Measurements from ENCODE around the gene RHBDF1.

RHBDF1 gene

DNA sequence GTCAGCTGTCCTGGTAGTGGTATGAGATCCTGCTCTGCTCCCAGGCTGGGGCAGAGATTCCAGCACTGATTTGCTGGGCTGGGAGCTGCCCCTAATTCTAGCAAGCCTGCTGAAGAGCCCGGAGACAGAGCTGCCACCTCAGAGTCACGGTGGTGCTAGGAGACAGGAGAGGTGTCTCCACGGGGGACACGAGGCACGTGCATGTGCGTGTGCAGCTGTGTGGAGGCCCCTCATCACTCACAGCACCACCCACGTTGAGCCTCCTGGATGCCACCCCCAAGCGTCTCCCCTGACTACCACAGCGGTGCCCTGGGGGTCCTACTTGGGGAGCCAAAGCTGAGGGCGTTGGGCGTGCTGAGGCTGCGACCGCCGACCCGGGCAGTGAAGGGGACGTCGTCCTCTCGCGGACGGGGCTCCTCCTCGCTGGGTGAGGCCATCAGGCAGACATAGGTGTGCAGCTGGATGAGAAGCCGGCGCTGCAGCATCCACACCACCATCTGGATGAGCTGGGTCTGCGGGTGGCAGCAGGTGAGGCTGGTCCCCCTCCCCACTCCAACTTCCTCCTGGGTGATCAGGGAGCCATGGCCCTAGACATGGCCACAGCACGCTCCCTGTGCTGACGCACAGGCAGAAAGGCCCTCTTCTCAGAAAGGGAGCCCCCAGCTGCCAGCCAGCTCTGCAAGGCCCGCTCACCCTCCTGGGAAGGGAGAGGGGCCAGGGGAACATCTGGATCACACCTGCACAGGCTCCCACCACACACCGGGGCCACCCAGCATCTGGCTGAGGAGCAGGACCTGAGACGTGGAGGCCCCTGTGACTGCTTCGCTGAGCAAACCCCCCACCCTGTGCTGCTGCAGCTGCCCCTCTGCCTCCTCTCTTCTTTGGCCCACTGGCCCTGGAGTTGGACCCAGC, 17.2 kb upstream of the RHBDF1 start:
- Histone ChIP-seq H3K36me3 (ENCODE audit: control insufficient read depth in 1 of 2, insufficient read depth in 2 of 2, low read length in 2 of 2) (peaks cover 18 to 47% of the 10 kb centered on the region in 2 donors), H3K4me3 (ENCODE audit: low read depth in 1 of 2, low read length in 2 of 2) (no peak overlapping the region), H3K27ac (ENCODE audit: low read length) (no peak overlapping the region), H3K9me3 (ENCODE audit: control insufficient read depth in 1 of 2, low read length in 2 of 2) (no peaks in the 10 kb centered on the region), H3K4me1 (ENCODE audit: control insufficient read depth in 1 of 2, insufficient read depth in 2 of 2, low read length in 2 of 2) (peaks cover 5 to 14% of the 10 kb centered on the region in 2 donors), H3K27me3 (ENCODE audit: low read depth, low read length) (no peaks in the 10 kb centered on the region)

DNA sequence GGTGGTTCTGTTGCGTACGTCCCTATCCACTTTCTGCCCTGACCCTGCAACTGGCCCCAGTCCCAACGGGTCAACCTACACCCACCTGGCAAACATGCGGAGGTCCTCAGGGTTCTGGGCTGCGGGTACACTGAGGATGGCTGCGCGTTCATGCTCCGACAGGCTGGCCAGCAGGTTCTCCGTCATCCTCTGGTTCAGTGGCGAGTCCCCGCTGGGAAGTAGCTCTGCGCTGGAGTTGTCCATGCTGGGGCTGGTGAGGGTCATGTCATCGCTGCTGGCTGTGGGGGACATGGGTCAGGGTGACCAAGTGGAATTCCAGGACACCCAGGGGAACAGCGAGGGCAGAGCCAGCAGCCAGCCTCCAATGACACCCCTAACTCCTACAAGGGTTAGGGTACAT, 16.2 kb upstream of the RHBDF1 start:
- Histone ChIP-seq H3K4me3 (ENCODE audit: low read depth in 1 of 2, low read length in 2 of 2) (no peak overlapping the region), H3K27ac (ENCODE audit: low read length) (no peak overlapping the region), H3K36me3 (ENCODE audit: control insufficient read depth in 1 of 2, insufficient read depth in 2 of 2, low read length in 2 of 2) (peaks cover 18 to 47% of the 10 kb centered on the region in 2 donors), H3K27me3 (ENCODE audit: low read depth, low read length) (no peaks in the 10 kb centered on the region), H3K9me3 (ENCODE audit: control insufficient read depth in 1 of 2, low read length in 2 of 2) (no peaks in the 10 kb centered on the region), H3K4me1 (ENCODE audit: control insufficient read depth in 1 of 2, insufficient read depth in 2 of 2, low read length in 2 of 2) (peaks cover 7 to 21% of the 10 kb centered on the region in 2 donors)

DNA sequence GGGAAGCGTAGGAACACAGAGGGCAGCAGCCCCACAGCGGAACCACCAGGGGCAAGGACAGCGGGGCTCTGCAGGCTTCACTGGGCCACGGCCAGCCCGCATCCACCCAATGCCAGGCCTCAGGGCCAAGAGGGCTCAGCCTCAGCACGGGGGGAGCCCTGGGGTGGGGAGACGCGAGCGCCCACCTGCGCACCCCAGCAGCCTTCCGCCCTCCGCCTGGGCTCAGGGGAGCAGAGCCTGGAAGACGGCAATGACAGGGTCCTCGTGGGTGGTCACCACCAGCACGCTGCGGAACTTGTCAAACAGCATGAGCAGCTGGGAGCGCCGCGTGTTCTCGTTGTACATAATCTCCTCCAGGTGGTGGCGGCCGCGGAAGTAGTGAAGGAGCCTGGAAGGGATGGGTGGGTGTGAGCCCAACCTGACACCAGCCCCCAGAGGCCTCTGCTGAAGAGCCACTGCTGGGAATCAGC, 14.1 kb upstream of the RHBDF1 start:
- no peaks in the 10 kb centered on the region for H3K9me3 ChIP-seq (ENCODE audit: control insufficient read depth in 1 of 2, low read length in 2 of 2)
- H3K4me1 ChIP-seq (ENCODE audit: control insufficient read depth in 1 of 2, insufficient read depth in 2 of 2, low read length in 2 of 2) = peaks cover 7 to 18% of the 10 kb centered on the region in 2 donors
- H3K27me3 ChIP-seq (ENCODE audit: low read depth, low read length) = no peaks in the 10 kb centered on the region
- H3K4me3 ChIP-seq (ENCODE audit: low read depth in 1 of 2, low read length in 2 of 2) = no peak overlapping the region
- H3K36me3 ChIP-seq (ENCODE audit: control insufficient read depth in 1 of 2, insufficient read depth in 2 of 2, low read length in 2 of 2) = peaks cover 13 to 41% of the 10 kb centered on the region in 2 donors
- H3K27ac ChIP-seq (ENCODE audit: low read length) = no peak overlapping the region

DNA sequence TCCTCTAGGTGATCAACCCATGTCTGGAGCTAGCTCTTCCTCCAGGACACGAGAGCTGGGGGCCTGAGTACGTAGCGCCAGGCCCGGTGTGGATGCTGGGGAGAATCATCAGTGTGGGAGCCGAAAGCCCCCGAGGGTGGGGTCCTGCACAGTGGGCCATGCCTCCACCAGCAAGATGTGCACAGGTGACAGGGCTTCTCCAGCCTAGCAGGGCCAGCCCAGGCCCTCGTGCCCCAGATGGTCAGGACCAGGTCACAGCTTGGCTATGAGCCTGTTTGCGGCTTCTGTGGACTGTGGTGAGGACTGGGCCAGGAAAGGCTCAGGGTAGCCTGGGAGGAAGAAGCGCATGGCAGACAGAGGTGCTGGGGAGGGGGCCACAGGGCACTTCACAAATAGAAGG, 13.4 kb upstream of the RHBDF1 start:
- Histone ChIP-seq H3K4me1 (ENCODE audit: control insufficient read depth in 1 of 2, insufficient read depth in 2 of 2, low read length in 2 of 2) (peaks cover 7 to 18% of the 10 kb centered on the region in 2 donors), H3K27me3 (ENCODE audit: low read depth, low read length) (no peaks in the 10 kb centered on the region), H3K36me3 (ENCODE audit: control insufficient read depth in 1 of 2, insufficient read depth in 2 of 2, low read length in 2 of 2) (peaks cover 13 to 43% of the 10 kb centered on the region in 2 donors), H3K27ac (ENCODE audit: low read length) (no peak overlapping the region), H3K9me3 (ENCODE audit: control insufficient read depth in 1 of 2, low read length in 2 of 2) (no peaks in the 10 kb centered on the region), H3K4me3 (ENCODE audit: low read depth in 1 of 2, low read length in 2 of 2) (no peak overlapping the region)

DNA sequence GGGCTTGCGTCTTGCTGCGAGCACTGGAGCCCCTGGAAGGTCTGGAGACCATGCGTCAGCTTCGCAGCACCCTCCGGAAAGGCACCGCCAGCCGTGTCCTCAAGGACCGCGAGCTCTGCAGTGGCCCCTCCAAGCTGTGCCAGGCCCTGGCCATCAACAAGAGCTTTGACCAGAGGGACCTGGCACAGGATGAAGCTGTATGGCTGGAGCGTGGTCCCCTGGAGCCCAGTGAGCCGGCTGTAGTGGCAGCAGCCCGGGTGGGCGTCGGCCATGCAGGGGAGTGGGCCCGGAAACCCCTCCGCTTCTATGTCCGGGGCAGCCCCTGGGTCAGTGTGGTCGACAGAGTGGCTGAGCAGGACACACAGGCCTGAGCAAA, 13.0 kb upstream of the RHBDF1 start:
- Histone ChIP-seq H3K4me1 (ENCODE audit: control insufficient read depth in 1 of 2, insufficient read depth in 2 of 2, low read length in 2 of 2) (peaks cover 7 to 18% of the 10 kb centered on the region in 2 donors), H3K27ac (ENCODE audit: low read length) (no peak overlapping the region), H3K27me3 (ENCODE audit: low read depth, low read length) (no peaks in the 10 kb centered on the region), H3K36me3 (ENCODE audit: control insufficient read depth in 1 of 2, insufficient read depth in 2 of 2, low read length in 2 of 2) (peaks cover 13 to 44% of the 10 kb centered on the region in 2 donors), H3K4me3 (ENCODE audit: low read depth in 1 of 2, low read length in 2 of 2) (no peak overlapping the region), H3K9me3 (ENCODE audit: control insufficient read depth in 1 of 2, low read length in 2 of 2) (no peaks in the 10 kb centered on the region)

DNA sequence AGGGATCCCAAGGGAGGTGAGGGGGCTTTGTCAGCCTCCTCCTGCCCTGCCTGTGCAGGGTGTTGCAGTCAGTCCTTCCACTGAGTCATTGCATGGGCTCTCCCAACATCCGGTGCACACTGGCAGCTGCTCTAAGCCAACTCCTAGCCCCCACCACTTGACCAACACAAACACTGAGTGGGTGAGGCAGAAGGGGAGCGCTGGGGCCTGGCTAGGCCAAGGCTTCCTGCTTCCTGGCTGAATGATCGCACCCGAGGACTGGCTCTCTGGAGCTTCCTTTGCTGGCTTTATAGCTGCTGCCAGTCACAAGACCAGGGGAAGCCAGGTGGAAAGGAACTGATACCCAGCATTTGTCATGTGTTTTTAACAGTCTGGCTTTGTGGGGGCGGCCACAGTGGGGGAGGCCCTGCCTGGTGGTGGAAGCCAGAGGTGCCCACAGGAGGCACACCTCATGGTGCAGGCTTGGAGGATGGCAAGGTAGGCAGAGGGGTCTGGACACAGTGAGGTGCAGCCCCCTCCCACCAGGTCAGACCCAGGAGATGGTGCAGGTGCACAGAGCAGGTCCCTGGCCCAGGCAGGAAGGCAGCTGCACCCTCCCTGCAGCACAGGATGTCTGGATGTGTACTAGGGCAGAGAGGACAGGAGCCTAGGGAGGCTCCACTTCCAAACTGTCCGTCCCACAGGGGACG, 12.4 kb upstream of the RHBDF1 start:
- H3K27me3 ChIP-seq (ENCODE audit: low read depth, low read length) = no peaks in the 10 kb centered on the region
- H3K27ac ChIP-seq (ENCODE audit: low read length) = peak overlapping the region; percentile 23
- peaks cover 7 to 18% of the 10 kb centered on the region in 2 donors for H3K4me1 ChIP-seq (ENCODE audit: control insufficient read depth in 1 of 2, insufficient read depth in 2 of 2, low read length in 2 of 2)
- peaks cover 13 to 43% of the 10 kb centered on the region in 2 donors for H3K36me3 ChIP-seq (ENCODE audit: control insufficient read depth in 1 of 2, insufficient read depth in 2 of 2, low read length in 2 of 2)
- H3K4me3 ChIP-seq (ENCODE audit: low read depth in 1 of 2, low read length in 2 of 2) = no peak overlapping the region
- no peaks in the 10 kb centered on the region for H3K9me3 ChIP-seq (ENCODE audit: control insufficient read depth in 1 of 2, low read length in 2 of 2)

DNA sequence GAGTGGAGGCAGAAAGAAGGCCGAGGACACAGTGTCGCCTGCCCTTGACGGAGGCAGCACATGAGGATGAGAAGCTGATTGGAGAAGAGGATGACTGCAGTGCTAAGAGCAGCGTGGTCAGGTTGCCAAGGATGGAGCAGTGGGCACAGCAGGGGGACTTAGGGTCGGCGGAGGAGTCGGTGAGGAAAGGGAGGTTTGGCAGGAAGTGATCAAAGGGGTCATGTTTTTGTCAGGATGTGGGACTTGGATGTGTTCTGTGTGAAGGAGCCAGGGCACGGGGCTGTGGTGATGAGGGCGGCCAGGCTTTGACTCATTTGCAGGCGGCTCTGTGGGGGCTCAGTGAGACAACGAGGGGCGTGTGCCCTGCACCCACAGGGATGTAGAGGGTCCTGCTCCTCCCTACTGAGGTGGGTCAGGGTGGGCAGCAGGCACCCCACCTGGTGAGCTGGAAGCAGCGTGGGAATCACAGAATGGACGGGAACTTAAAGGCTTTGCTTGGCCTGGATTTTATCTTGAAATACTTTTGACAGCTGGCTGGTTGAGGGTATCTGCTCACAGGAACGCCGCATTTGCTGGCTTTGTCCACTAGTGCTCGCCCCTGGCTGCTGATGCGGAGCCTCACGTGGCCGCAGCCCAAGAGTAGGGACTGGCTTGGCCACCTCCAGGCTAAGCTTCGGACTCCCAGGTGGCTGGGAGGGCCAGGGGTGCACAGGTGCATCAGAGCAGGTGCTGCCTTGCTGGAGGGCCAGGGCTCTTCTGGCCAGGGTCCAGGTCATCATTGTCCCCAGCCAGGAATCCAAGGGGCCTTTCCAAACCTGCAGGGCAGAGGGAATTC, 11.6 kb upstream of the RHBDF1 start:
- H3K27ac ChIP-seq (ENCODE audit: low read length) = no peak overlapping the region
- peaks cover 9 to 20% of the 10 kb centered on the region in 2 donors for H3K4me1 ChIP-seq (ENCODE audit: control insufficient read depth in 1 of 2, insufficient read depth in 2 of 2, low read length in 2 of 2)
- H3K4me3 ChIP-seq (ENCODE audit: low read depth in 1 of 2, low read length in 2 of 2) = no peak overlapping the region
- no peaks in the 10 kb centered on the region for H3K27me3 ChIP-seq (ENCODE audit: low read depth, low read length)
- peaks cover 13 to 40% of the 10 kb centered on the region in 2 donors for H3K36me3 ChIP-seq (ENCODE audit: control insufficient read depth in 1 of 2, insufficient read depth in 2 of 2, low read length in 2 of 2)
- H3K9me3 ChIP-seq (ENCODE audit: control insufficient read depth in 1 of 2, low read length in 2 of 2) = no peaks in the 10 kb centered on the region

DNA sequence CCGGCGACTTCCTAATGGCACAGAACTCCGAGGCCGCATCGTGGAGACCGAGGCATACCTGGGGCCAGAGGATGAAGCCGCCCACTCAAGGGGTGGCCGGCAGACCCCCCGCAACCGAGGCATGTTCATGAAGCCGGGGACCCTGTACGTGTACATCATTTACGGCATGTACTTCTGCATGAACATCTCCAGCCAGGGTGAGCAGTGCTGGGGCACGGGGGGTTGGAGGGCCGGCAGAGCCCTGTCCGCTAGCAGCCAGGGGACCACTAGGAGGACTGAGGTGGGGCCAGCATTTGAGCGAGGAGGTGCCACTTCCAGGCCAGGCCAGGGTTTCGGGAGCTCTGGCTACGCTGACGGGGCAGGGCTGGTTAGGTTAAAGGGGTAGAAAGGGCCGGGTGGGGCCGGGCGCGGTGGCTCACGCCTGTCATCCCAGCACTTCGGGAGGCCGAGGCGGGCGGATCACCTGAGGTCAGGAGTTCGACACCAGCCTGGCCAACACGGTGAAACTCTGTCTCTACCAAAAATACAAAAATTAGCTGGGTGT, 10.7 kb upstream of the RHBDF1 start:
- Histone ChIP-seq H3K36me3 (ENCODE audit: control insufficient read depth in 1 of 2, insufficient read depth in 2 of 2, low read length in 2 of 2) (peaks cover 8 to 36% of the 10 kb centered on the region in 2 donors), H3K4me3 (ENCODE audit: low read depth in 1 of 2, low read length in 2 of 2) (no peak overlapping the region), H3K4me1 (ENCODE audit: control insufficient read depth in 1 of 2, insufficient read depth in 2 of 2, low read length in 2 of 2) (peaks cover 14 to 26% of the 10 kb centered on the region in 2 donors), H3K27me3 (ENCODE audit: low read depth, low read length) (no peaks in the 10 kb centered on the region), H3K9me3 (ENCODE audit: control insufficient read depth in 1 of 2, low read length in 2 of 2) (no peaks in the 10 kb centered on the region), H3K27ac (ENCODE audit: low read length) (no peak overlapping the region)

DNA sequence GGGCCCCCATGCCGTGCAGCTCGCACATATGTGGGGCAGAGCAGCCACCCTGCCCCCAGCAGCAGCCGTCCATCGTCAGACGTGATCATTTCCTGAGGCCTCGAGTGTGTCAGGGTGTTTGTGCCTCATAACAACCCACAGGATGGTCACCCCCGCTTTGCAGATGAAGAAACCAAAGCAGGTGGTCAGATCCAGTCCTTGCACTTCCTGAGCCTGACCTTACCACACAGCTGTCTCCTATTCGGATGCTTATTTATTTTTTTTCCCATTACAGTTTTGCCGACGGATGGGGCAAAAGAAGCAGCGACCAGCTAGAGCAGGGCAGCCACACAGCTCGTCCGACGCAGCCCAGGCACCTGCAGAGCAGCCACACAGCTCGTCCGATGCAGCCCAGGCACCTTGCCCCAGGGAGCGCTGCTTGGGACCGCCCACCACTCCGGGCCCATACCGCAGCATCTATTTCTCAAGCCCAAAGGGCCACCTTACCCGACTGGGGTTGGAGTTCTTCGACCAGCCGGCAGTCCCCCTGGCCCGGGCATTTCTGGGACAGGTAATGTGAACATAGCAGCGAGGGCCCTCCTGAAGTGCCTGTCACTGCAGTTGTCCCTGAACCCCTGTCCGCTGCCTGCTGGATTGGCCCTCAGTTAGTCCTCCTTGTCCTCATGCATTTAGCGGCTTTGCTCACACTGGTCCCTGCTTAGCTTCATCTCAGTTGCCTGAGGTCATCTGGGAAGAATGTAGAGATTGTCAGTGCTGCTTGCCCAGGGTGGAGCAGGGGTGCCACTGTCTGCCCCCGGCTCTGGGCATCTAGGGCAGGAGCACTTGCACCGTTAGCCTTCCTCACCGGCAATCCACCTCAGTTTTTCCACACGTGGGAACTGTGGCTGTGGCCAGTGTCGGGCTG, 7.0 kb upstream of the RHBDF1 start:
- no peaks in the 10 kb centered on the region for H3K27me3 ChIP-seq (ENCODE audit: low read depth, low read length)
- peak overlapping the region; percentile 70 to 75 for H3K4me3 ChIP-seq (ENCODE audit: low read depth in 1 of 2, low read length in 2 of 2)
- H3K4me1 ChIP-seq (ENCODE audit: control insufficient read depth in 1 of 2, insufficient read depth in 2 of 2, low read length in 2 of 2) = peaks cover 14 to 37% of the 10 kb centered on the region in 2 donors
- H3K36me3 ChIP-seq (ENCODE audit: control insufficient read depth in 1 of 2, insufficient read depth in 2 of 2, low read length in 2 of 2) = peaks cover 0 to 14% of the 10 kb centered on the region in 2 donors
- no peaks in the 10 kb centered on the region for H3K9me3 ChIP-seq (ENCODE audit: control insufficient read depth in 1 of 2, low read length in 2 of 2)
- H3K27ac ChIP-seq (ENCODE audit: low read length) = peak overlapping the region; percentile 75

Measured in muscle layer of duodenum (tissue), 2 donors.